Ascending aorta (tissue), 2 donors: ENCODE data around the gene LRP10. TPM values are rescaled to one million over a fixed set of nuclear protein-coding genes. Genes with fewer than 3 reads are reported as not detected.
"Not testable (repeated sequence)": the region's sequence is repeated elsewhere in the genome, so short reads cannot be mapped to it uniquely, and the experiment has no call there.

Source experiments
- DNase-seq, 2 donors: peaks; one replicate each; pipeline ENCODE4 v3.0.0-alpha.2; 2019; ENCODE audit warnings: low spot score in 2 of 2
- H3K27ac ChIP-seq, 2 donors: fragments of 200-600 bp; sonication (generic); one replicate each; pipeline ENCODE4 v1.5.1; 2016 to 2017; ENCODE audit warnings: mild to moderate bottlenecking in 1 of 2
- H3K27me3 ChIP-seq: fragments of 200-600 bp; sonication (generic); one replicate; pipeline ENCODE4 v1.5.1; 2017
- H3K36me3 ChIP-seq, 2 donors: fragments of 200-600 bp; sonication (generic); one replicate each; pipeline ENCODE4 v1.5.1; 2016
- H3K4me1 ChIP-seq, 2 donors: fragments of 200-600 bp; sonication (generic); one replicate each; pipeline ENCODE4 v1.5.1; 2016 to 2017; ENCODE audit warnings: mild to moderate bottlenecking in 1 of 2
- H3K4me3 ChIP-seq, 2 donors: fragments of 200-600 bp; sonication (generic); one replicate each; pipeline ENCODE4 v1.5.1; 2016 to 2017; ENCODE audit warnings: mild to moderate bottlenecking in 1 of 2
- H3K9me3 ChIP-seq, 2 donors: fragments of 200-600 bp; sonication (generic); one replicate each; pipeline ENCODE4 v1.5.1; 2016
- intact Hi-C: fragments of 100-400 bp; cut with DNase I; formaldehyde crosslinking; loops from one replicate; pipeline ENCODE4 v1.15.1; 2023
- total RNA-seq: library from RNA; depleted of rRNA; stranded (reverse); fragments of >200 nt; gene quantifications from one replicate; pipeline ENCODE4 v1.1.0, GENCODE V29; 2016
- TF ChIP-seq, protein P1 (sequence below), 3 experiments: fragments of 200-600 bp in 2 of 3; fragments of 450-650 bp in 1 of 3; sonication (generic) in 2 of 3; IDR thresholded peaks; one replicate each; pipeline ENCODE4 v1.5.1; 2016 to 2019; ENCODE audit warnings: antibody characterized with exemption in 3 of 3, mild to moderate bottlenecking in 1 of 3, moderate library complexity in 1 of 3

The LRP10 gene
- total RNA-seq, 1 donor from 2014 or later = 214 TPM

GRCh38 chr14:22849212-22849819 is 22.2 kb upstream of the LRP10 start:
- Histone ChIP-seq H3K27me3 (no peaks in the 10 kb centered on the region), H3K27ac (peak overlapping the region; percentile 87 to 91), H3K4me1 (peaks cover 48 to 66% of the 10 kb centered on the region in 2 donors), H3K4me3 (peak overlapping the region in 1 of 2 donors; percentile 32), H3K36me3 (peaks cover 26% of the 10 kb centered on the region in 2 donors), H3K9me3 (no peaks in the 10 kb centered on the region)
- intact Hi-C loops = loop anchor here (2.0 to 10.0 kb wide), 2 partner anchors 261 to 1375 kb away; partner anchors contain the start of genes DAD1, RAB2B and TOX4
- TF ChIP-seq, protein P1, sequence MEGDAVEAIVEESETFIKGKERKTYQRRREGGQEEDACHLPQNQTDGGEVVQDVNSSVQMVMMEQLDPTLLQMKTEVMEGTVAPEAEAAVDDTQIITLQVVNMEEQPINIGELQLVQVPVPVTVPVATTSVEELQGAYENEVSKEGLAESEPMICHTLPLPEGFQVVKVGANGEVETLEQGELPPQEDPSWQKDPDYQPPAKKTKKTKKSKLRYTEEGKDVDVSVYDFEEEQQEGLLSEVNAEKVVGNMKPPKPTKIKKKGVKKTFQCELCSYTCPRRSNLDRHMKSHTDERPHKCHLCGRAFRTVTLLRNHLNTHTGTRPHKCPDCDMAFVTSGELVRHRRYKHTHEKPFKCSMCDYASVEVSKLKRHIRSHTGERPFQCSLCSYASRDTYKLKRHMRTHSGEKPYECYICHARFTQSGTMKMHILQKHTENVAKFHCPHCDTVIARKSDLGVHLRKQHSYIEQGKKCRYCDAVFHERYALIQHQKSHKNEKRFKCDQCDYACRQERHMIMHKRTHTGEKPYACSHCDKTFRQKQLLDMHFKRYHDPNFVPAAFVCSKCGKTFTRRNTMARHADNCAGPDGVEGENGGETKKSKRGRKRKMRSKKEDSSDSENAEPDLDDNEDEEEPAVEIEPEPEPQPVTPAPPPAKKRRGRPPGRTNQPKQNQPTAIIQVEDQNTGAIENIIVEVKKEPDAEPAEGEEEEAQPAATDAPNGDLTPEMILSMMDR (IDR thresholded peaks at IDR 0.05) = no peak
- DNase-seq = peak; percentile 59 to 85

DNA sequence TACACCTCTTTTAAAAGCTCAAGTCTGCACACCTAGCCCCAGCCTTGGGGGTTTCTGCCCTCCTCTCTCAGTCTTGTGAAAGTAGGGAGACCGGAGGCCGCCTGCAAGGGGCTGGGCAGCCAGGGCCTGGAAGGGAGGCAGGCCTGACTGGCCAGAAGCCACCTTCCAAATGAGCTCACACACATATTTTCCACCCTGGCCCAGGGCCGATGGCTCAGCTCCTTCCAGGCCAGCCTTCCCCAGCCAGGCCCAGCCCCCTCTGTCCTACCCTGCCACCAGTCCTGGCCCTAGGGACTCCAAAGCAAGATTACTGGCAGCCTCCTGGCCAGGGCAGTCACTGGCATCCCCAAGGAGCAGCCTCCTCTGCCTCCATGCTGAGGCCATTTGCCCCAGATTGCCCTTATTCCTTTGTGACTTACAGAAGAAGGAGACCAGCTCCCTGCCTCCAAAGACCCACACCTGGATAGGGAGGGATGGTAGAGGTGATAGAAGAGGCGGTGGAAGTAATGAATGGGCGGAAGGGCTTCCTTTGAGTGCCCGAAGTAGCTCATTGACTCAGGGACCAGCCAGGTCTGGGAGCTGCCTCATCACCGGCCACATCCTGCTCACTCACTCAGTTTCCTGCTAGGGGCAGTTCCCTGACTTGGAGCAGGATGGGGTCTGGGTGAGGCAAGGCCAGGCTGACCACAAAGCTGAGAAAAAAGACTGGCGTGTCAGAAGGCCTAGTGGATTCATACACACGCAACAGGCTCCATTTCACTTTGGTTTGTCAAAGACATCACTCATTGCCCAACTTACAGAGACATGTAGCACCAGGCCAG is 20.4 kb upstream of the LRP10 start:
- peak overlapping the region; percentile 87 to 91 for H3K27ac ChIP-seq
- intact Hi-C loops = loop anchor here (1.0 to 10.0 kb wide), 2 partner anchors 20 to 86 kb away; partner anchors contain the start of genes LRP10 and OXA1L

GRCh38 chr14:22852178-22852577 is 19.4 kb upstream of the LRP10 start:
- not testable (repeated sequence) for H3K4me3 ChIP-seq, H3K9me3 ChIP-seq, H3K36me3 ChIP-seq, H3K27me3 ChIP-seq, DNase-seq
- Histone ChIP-seq H3K27ac (peak overlapping the region; percentile 87 to 91), H3K4me1 (peaks cover 38 to 52% of the 10 kb centered on the region in 2 donors)
- intact Hi-C loops = loop anchor here (2.0 to 10.0 kb wide), 2 partner anchors 87 to 295 kb away; partner anchors contain the start of gene OXA1L

More for the DNA sequence above, 20.4 kb upstream of the LRP10 start:
- peak; percentile 80 to 98 for DNase-seq
- peaks cover 7 to 8% of the 10 kb centered on the region in 2 donors for H3K36me3 ChIP-seq
- peak overlapping the region in 1 of 2 donors; percentile 28 for H3K4me3 ChIP-seq
- no peaks in the 10 kb centered on the region for H3K9me3 ChIP-seq
- no peaks in the 10 kb centered on the region for H3K27me3 ChIP-seq
- TF ChIP-seq, protein P1 (IDR thresholded peaks at IDR 0.05) = no peak
- H3K4me1 ChIP-seq = peaks cover 44 to 63% of the 10 kb centered on the region in 2 donors

DNA sequence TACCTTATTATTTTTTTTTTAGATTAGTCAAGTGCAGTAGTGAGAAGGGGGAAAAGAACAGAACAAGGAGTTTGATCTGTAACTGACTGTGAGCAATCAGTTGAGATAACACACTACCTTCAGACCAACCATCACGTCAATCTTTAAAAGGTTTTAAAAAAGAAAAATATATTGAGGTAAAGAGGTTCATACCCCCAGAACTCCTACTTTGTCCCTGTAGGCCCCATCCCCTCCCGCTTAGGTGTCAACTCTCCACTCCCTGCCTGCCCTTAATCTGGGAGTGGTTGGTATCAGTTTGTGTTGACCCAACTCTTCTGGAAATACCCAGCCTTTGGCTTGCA is 19.0 kb upstream of the LRP10 start:
- Histone ChIP-seq H3K27me3 (no peaks in the 10 kb centered on the region), H3K36me3 (no peaks in the 10 kb centered on the region), H3K9me3 (no peaks in the 10 kb centered on the region), H3K4me3 (peak overlapping the region in 1 of 2 donors; percentile 66), H3K4me1 (peaks cover 36 to 48% of the 10 kb centered on the region in 2 donors), H3K27ac (peak overlapping the region; percentile 87 to 91)
- no peak for DNase-seq
- intact Hi-C loops = loop anchor here (2.0 to 10.0 kb wide), 2 partner anchors 88 to 296 kb away; partner anchors contain the start of gene OXA1L
- TF ChIP-seq, protein P1 (IDR thresholded peaks at IDR 0.05) = no peak

DNA sequence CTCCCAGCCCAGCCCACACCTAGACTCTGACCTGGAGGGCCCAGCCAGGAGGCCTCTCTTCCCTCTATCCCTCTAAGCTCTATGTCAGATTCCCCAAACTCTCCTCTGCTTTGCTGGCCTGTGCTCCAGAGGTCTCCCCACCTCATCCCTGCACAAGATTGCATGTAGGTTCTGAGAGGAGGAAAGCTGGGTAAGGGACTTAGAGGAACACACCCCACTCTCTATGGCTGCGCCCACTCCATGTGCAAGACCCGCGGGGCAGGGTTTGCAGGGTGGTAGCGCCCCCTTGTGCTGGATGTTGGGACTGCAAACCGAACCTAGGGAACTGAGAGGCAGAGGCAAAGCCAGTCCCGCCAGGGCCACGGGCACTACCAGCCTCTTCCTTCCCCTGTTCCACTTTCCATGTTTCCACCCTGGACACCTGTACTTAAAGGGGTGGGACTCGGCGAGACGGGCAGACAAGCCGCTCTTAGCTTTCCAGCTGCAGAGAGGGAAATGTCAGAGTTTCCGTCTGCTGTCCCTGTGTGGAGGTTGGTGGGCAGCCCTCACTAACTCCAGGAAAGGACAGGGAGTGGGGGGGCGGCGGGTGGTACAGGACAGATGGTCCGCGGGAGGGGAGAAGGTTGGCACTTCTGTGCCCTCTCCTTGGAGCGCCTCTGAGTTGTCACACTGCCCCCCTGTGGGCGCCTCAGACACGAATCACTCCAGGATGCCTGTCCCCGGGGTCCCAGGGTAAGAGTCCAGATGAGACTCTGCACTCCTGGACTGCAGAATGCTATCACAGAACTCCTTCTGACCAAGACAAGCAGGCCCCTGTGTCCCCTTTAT is 18.4 kb upstream of the LRP10 start:
- Histone ChIP-seq H3K9me3 (no peaks in the 10 kb centered on the region), H3K36me3 (no peaks in the 10 kb centered on the region), H3K4me3 (peak overlapping the region; percentile 42 to 66), H3K27me3 (no peaks in the 10 kb centered on the region), H3K27ac (peak overlapping the region; percentile 87 to 91), H3K4me1 (peaks cover 36 to 43% of the 10 kb centered on the region in 2 donors)
- intact Hi-C loops = loop anchor here (1.0 to 10.0 kb wide), 5 partner anchors 17 to 296 kb away; partner anchors contain the start of genes MMP14 and OXA1L
- DNase-seq = peak; percentile 58 to 96
- TF ChIP-seq, protein P1 (IDR thresholded peaks at IDR 0.05) = peak; percentile 87 to 95 (median 93)

- not testable (repeated sequence) for H3K4me3 ChIP-seq, H3K27me3 ChIP-seq, H3K36me3 ChIP-seq, H3K9me3 ChIP-seq, DNase-seq, H3K27ac ChIP-seq
- intact Hi-C loops = loop anchor here (10.0 kb wide), 1 partner anchor 89 kb away; the partner anchor contains the start of gene OXA1L
- H3K4me1 ChIP-seq = peaks cover 30 to 31% of the 10 kb centered on the region in 2 donors
Observed at GRCh38 chr14:22854296-22854695, 17.2 kb upstream of the LRP10 start.
